ENCODE measurements around the gene ACTR1B. TPM values are rescaled to one million over a fixed set of nuclear protein-coding genes. Genes with fewer than 3 reads are reported as not detected.

The ACTR1B gene
- total and polyA plus RNA-seq, 4 donors = 36.4 to 80.0 (median 61.9) TPM

DNA sequence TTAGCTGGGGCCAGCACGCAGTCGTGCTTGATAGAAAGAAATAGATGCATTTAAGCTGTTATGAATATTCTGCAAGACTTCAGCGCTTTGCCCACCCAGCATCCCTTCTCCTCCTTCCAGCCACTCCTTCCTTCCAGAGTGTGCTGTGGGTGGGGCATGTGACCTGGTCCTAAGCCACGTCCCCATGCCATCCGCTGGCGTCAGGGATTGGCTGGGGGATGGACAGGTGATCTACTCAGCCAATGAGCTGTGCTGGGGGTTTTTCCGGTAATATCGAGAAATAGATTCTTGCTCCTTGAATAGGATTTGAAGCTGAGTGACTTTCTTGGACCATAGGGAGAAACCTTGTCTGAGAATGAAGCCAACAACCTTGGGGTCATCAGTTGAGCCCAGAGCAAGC is 44.8 kb upstream of the ACTR1B start:
- ATAC-seq (ENCODE audit: insufficient read depth, low FRiP score) (no peak), DNase-seq (no peak)
- H3K9me3 ChIP-seq (ENCODE audit: control insufficient read depth in 4 of 4, insufficient read depth in 3 of 4, low read length in 3 of 4) = no peaks in the 10 kb centered on the region
- no peak overlapping the region for H3K4me3 ChIP-seq
- no peak overlapping the region for H3K27ac ChIP-seq (ENCODE audit: low read depth in 1 of 2, low read length in 1 of 2)
- H3K4me1 ChIP-seq (ENCODE audit: control insufficient read depth in 5 of 5, insufficient read depth in 5 of 5, low read length in 5 of 5) = no peaks in the 10 kb centered on the region
- H3K27me3 ChIP-seq (ENCODE audit: control insufficient read depth in 3 of 3, insufficient read depth in 3 of 3, low read length in 2 of 3) = no peaks in the 10 kb centered on the region
- 89 to 91% methylated on average over 8 of the region's 8 CpGs for WGBS, 2 donors
- TF ChIP-seq, protein P1, sequence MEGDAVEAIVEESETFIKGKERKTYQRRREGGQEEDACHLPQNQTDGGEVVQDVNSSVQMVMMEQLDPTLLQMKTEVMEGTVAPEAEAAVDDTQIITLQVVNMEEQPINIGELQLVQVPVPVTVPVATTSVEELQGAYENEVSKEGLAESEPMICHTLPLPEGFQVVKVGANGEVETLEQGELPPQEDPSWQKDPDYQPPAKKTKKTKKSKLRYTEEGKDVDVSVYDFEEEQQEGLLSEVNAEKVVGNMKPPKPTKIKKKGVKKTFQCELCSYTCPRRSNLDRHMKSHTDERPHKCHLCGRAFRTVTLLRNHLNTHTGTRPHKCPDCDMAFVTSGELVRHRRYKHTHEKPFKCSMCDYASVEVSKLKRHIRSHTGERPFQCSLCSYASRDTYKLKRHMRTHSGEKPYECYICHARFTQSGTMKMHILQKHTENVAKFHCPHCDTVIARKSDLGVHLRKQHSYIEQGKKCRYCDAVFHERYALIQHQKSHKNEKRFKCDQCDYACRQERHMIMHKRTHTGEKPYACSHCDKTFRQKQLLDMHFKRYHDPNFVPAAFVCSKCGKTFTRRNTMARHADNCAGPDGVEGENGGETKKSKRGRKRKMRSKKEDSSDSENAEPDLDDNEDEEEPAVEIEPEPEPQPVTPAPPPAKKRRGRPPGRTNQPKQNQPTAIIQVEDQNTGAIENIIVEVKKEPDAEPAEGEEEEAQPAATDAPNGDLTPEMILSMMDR (IDR thresholded peaks at IDR 0.05; ENCODE audit: control extremely low read depth, extremely low read depth) = no peak
- H3K9ac ChIP-seq (ENCODE audit: insufficient read depth in 1 of 2, low read length in 2 of 2) = no peak overlapping the region
- no peaks in the 10 kb centered on the region for H3K36me3 ChIP-seq (ENCODE audit: control insufficient read depth in 4 of 4, insufficient read depth in 4 of 4, low read length in 4 of 4)

- no peak for ATAC-seq (ENCODE audit: insufficient read depth, low FRiP score)
Measured at GRCh38 chr2:97708048-97708380, 44.2 kb upstream of the ACTR1B start.

DNA sequence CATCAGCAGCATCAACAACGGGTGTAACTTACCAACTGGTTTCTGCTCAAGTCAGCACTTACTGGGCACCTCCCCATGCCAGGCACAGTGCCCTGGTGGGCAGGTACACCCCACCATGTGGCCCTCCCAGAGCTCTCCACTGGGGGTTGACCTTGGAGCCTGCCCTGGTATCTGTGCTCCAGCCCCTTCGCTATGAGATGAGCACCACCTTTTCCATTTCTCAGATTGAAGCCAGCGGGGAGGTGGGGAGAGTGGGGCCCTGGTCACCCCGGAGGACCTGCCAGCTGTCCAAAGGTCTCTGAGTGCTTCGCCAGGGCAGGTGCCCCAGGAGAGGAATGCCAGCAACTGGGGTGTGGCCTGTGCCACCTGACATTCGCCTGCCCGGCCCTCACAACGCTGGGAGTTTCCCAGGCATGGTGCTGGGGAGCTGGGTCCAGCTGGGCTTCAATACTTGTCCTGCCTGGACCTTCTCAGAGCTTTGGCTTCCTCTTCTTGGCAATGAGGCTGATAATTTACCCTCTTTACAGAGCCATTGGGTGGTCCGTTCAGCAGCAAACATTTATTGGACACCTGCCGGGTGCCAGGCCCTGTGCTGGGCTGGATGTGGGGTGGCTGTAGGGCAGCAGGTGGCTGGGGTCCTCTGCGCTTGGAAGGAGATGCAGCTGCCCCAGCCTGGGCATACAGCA is 43.7 kb upstream of the ACTR1B start:
- ATAC-seq (ENCODE audit: insufficient read depth, low FRiP score) (no peak), DNase-seq (no peak)
- H3K27ac ChIP-seq (ENCODE audit: low read depth in 1 of 2, low read length in 1 of 2) = no peak overlapping the region
- 79 to 90% methylated on average over 11 of the region's 11 CpGs for WGBS, 2 donors
- H3K4me1 ChIP-seq (ENCODE audit: control insufficient read depth in 5 of 5, insufficient read depth in 5 of 5, low read length in 5 of 5) = no peaks in the 10 kb centered on the region
- H3K36me3 ChIP-seq (ENCODE audit: control insufficient read depth in 4 of 4, insufficient read depth in 4 of 4, low read length in 4 of 4) = no peaks in the 10 kb centered on the region
- no peak overlapping the region for H3K9ac ChIP-seq (ENCODE audit: insufficient read depth in 1 of 2, low read length in 2 of 2)
- TF ChIP-seq, protein P1 (IDR thresholded peaks at IDR 0.05; ENCODE audit: control extremely low read depth, extremely low read depth) = no peak
- H3K9me3 ChIP-seq (ENCODE audit: control insufficient read depth in 4 of 4, insufficient read depth in 3 of 4, low read length in 3 of 4) = no peaks in the 10 kb centered on the region
- no peaks in the 10 kb centered on the region for H3K27me3 ChIP-seq (ENCODE audit: control insufficient read depth in 3 of 3, insufficient read depth in 3 of 3, low read length in 2 of 3)
- no peak overlapping the region for H3K4me3 ChIP-seq

More at GRCh38 chr2:97708048-97708380, 44.2 kb upstream of the ACTR1B start:
- Histone ChIP-seq H3K9ac (ENCODE audit: insufficient read depth in 1 of 2, low read length in 2 of 2) (no peak overlapping the region), H3K27me3 (ENCODE audit: control insufficient read depth in 3 of 3, insufficient read depth in 3 of 3, low read length in 2 of 3) (no peaks in the 10 kb centered on the region), H3K27ac (ENCODE audit: low read depth in 1 of 2, low read length in 1 of 2) (no peak overlapping the region), H3K4me3 (no peak overlapping the region), H3K9me3 (ENCODE audit: control insufficient read depth in 4 of 4, insufficient read depth in 3 of 4, low read length in 3 of 4) (no peaks in the 10 kb centered on the region), H3K4me1 (ENCODE audit: control insufficient read depth in 5 of 5, insufficient read depth in 5 of 5, low read length in 5 of 5) (no peaks in the 10 kb centered on the region), H3K36me3 (ENCODE audit: control insufficient read depth in 4 of 4, insufficient read depth in 4 of 4, low read length in 4 of 4) (no peaks in the 10 kb centered on the region)
- 61 to 75% methylated on average over 4 of the region's 4 CpGs for WGBS, 2 donors
- no peak for DNase-seq
- TF ChIP-seq, protein P1 (IDR thresholded peaks at IDR 0.05; ENCODE audit: control extremely low read depth, extremely low read depth) = no peak

All from lung (tissue), 12 donors.